SH-SY5Y (cell line): ENCODE measurements around the gene IHH.

Experiments
- GATA2 ChIP-seq: IDR thresholded peaks from 2 replicates; pipeline ENCODE4 v1.6.1; 2011; ENCODE audit warnings: mild to moderate bottlenecking, low read depth, low read length
- GATA3 ChIP-seq: IDR thresholded peaks from 2 replicates; pipeline ENCODE4 v1.6.1; 2011; ENCODE audit warnings: low read depth, mild to moderate bottlenecking, low read length, moderate library complexity

DNA sequence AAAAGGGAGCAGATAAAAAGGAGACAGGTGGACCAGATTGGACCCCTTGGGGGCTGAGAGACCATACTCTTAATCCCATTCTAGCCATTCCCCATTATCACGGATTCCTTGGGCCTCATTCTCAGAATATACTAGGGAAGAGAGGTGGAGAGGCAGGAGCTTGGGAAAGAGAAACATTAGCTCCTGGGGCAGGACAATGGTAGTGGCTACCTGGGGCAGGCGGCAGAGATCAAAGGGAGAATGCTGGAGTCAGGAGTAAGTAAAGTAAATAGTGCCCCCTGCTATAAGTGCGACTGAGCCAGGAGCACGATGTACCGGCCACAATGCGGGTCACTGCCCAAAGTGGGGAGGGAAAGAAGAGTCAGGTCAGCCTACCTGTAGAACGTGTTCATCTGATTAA lies 20.4 kb upstream of the IHH start:
- TF ChIP-seq GATA2 (no peak), GATA3 (no peak)
